Sigmoid colon (tissue), 7 donors: ENCODE results near the gene WDR90. TPM values are rescaled to one million over a fixed set of nuclear protein-coding genes. Genes with fewer than 3 reads are reported as not detected.

Experiments
- DNase-seq: peaks from one replicate; pipeline ENCODE4 v3.0.0-alpha.2; 2019
- H3K27ac ChIP-seq, 4 donors: fragments of 200-600 bp; sonication (generic); one replicate each; pipeline ENCODE4 v1.5.1; 2016 to 2019; ENCODE audit warnings: mild to moderate bottlenecking in 1 of 4
- H3K27me3 ChIP-seq, 3 donors: fragments of 200-600 bp; sonication (generic); one replicate each; pipeline ENCODE4 v1.5.1; 2019; ENCODE audit warnings: mild to moderate bottlenecking in 1 of 3
- H3K36me3 ChIP-seq, 4 donors: fragments of 200-600 bp; sonication (generic); one replicate each; pipeline ENCODE4 v1.5.1; 2016 to 2019
- H3K4me1 ChIP-seq, 4 donors: fragments of 200-600 bp; sonication (generic); one replicate each; pipeline ENCODE4 v1.5.1; 2017 to 2019
- H3K4me3 ChIP-seq, 4 donors: fragments of 200-600 bp; sonication (generic); one replicate each; pipeline ENCODE4 v1.5.1; 2017 to 2019; ENCODE audit warnings: mild to moderate bottlenecking in 2 of 4, moderate library complexity in 1 of 4
- H3K9me3 ChIP-seq, 4 donors: fragments of 200-600 bp in 3 of 4; sonication (generic) in 3 of 4; one replicate each; pipeline versions ENCODE4 v1.5.1 to v1.6.1; 2013 to 2019
- EP300 ChIP-seq, 4 donors: sonication (generic); formaldehyde crosslinking; IDR thresholded peaks; one replicate each; pipeline ENCODE4 v1.6.1; 2017; ENCODE audit warnings: antibody characterized with exemption in 4 of 4
- POLR2A ChIP-seq, 2 donors: fragments of 450-650 bp; IDR thresholded peaks; one replicate each; pipeline ENCODE4 v1.6.1; 2016; ENCODE audit warnings: antibody characterized with exemption in 2 of 2, mild to moderate bottlenecking in 2 of 2, moderate library complexity in 2 of 2
- POLR2AphosphoS5 ChIP-seq, 4 donors: sonication (generic); formaldehyde crosslinking; IDR thresholded peaks; one replicate each; pipeline ENCODE4 v1.6.1; 2017; ENCODE audit warnings: antibody characterized with exemption in 4 of 4
- WGBS, 2 donors: extraction: QIAGEN DNeasy Blood & Tissue Kit; methylation state at CpG; one replicate each; pipeline ENCODE4 v1.1.7; 2013; 5-methylcytosine and 5-hydroxymethylcytosine counted together
- intact Hi-C: fragments of 100-400 bp; cut with DNase I; formaldehyde crosslinking; loops from one replicate; pipeline ENCODE4 v1.15.1; 2023
- polyA plus RNA-seq, 3 donors: library from polyadenylated mRNA; stranded (reverse); fragments of 200-250 nt; gene quantifications; one replicate each; pipeline ENCODE4 v1.2.3, GENCODE V29; 2013
- total RNA-seq, 4 donors: library from RNA; depleted of rRNA; stranded (reverse); fragments of >200 nt; gene quantifications; one replicate each; pipeline ENCODE4 v1.1.0, GENCODE V29; 2016
- TF ChIP-seq, protein P1 (sequence below), 4 experiments: fragments of 450-650 bp in 3 of 4; fragments of 200-600 bp in 1 of 4; IDR thresholded peaks; one replicate each; pipeline ENCODE4 v1.5.1; 2016 to 2019; ENCODE audit warnings: antibody characterized with exemption in 4 of 4, mild to moderate bottlenecking in 3 of 4, moderate library complexity in 2 of 4
- donor health status: healthy with polysubstance abuse.
- donor health status: Bipolar disorder and iron deficiency.
- donor health status: healthy.

The WDR90 gene
- total and polyA plus RNA-seq, 7 donors = 5.4 to 49.0 (median 10.3) TPM

DNA sequence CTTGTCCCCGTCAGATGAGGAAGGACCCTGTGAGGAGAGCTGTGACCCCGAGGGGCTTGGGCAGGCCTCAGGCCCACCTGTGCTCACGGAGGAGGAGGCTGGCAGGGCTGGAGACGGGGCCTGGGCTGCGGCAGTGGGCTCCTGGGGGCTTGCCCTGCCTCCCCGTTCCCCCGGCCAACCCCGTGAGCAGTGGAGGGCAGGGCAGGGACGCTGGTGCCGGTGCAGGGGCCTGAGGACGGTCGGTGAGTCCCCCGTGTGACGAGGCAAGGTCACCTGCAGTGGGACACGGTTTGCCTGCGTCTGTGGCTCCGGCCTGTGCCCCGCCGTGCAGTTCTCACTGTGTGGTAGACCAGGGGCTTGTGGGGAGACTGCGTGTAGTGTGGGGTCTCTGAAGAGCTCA is 10.5 kb downstream of the WDR90 start:
- intact Hi-C loops = loop anchor here (1.0 to 10.0 kb wide), 4 partner anchors 17 to 275 kb away; partner anchors contain the start of genes CAPN15 and PGAP6
- peak overlapping the region in 1 of 4 donors; percentile 71 for H3K27ac ChIP-seq

DNA sequence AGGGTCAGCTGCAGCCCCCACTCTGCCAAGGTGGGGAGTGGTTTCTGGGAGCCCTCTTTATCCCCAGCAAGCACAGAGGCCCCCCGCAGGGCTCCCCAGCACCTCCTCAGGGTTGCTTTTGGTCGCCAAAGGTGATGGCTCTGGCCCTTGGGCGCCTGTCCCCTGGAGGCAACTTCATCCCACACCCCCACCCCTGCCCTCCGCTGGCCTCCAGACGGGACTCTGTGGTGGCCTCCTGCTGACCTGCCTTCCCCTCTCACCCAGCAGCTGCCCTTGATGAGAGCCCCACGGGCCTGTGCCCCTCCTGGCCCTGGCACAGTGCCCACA is 10.9 kb downstream of the WDR90 start:
- no peak for DNase-seq
- H3K4me3 ChIP-seq = peak overlapping the region in 3 of 4 donors; percentile 24 to 39 (median 38)
- no peaks in the 10 kb centered on the region for H3K27me3 ChIP-seq
- H3K36me3 ChIP-seq = peaks cover 0 to 30% (median 3%) of the 10 kb centered on the region in 4 donors
- H3K4me1 ChIP-seq = peaks cover 0 to 19% (median 14%) of the 10 kb centered on the region in 4 donors
- no peaks in the 10 kb centered on the region for H3K9me3 ChIP-seq
- intact Hi-C loops = loop anchor here (1.0 to 10.0 kb wide), 4 partner anchors 18 to 275 kb away; partner anchors contain the start of genes CAPN15 and PGAP6
- WGBS, 2 donors = 61 to 64% methylated on average over 6 of the region's 6 CpGs
- TF ChIP-seq, protein P1, sequence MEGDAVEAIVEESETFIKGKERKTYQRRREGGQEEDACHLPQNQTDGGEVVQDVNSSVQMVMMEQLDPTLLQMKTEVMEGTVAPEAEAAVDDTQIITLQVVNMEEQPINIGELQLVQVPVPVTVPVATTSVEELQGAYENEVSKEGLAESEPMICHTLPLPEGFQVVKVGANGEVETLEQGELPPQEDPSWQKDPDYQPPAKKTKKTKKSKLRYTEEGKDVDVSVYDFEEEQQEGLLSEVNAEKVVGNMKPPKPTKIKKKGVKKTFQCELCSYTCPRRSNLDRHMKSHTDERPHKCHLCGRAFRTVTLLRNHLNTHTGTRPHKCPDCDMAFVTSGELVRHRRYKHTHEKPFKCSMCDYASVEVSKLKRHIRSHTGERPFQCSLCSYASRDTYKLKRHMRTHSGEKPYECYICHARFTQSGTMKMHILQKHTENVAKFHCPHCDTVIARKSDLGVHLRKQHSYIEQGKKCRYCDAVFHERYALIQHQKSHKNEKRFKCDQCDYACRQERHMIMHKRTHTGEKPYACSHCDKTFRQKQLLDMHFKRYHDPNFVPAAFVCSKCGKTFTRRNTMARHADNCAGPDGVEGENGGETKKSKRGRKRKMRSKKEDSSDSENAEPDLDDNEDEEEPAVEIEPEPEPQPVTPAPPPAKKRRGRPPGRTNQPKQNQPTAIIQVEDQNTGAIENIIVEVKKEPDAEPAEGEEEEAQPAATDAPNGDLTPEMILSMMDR (IDR thresholded peaks at IDR 0.05) = no peak
- no peak for TF ChIP-seq POLR2A (IDR thresholded peaks at IDR 0.05)
- no peak for TF ChIP-seq EP300 (IDR thresholded peaks at IDR 0.05)
- no peak for TF ChIP-seq POLR2AphosphoS5 (IDR thresholded peaks at IDR 0.05)
- H3K27ac ChIP-seq = peak overlapping the region; percentile 71 to 87 (median 84)

More for the DNA sequence above, 10.5 kb downstream of the WDR90 start:
- Histone ChIP-seq H3K4me3 (no peak overlapping the region), H3K36me3 (peaks cover 0 to 35% (median 3%) of the 10 kb centered on the region in 4 donors), H3K27me3 (no peaks in the 10 kb centered on the region), H3K4me1 (peaks cover 0 to 19% (median 14%) of the 10 kb centered on the region in 4 donors), H3K9me3 (no peaks in the 10 kb centered on the region)
- WGBS, 2 donors = 87 to 92% methylated on average over 20 of the region's 20 CpGs
- DNase-seq = no peak
- TF ChIP-seq POLR2AphosphoS5 (IDR thresholded peaks at IDR 0.05) = no peak
- TF ChIP-seq, protein P1 (IDR thresholded peaks at IDR 0.05) = no peak
- no peak for TF ChIP-seq POLR2A (IDR thresholded peaks at IDR 0.05)
- TF ChIP-seq EP300 (IDR thresholded peaks at IDR 0.05) = no peak

DNA sequence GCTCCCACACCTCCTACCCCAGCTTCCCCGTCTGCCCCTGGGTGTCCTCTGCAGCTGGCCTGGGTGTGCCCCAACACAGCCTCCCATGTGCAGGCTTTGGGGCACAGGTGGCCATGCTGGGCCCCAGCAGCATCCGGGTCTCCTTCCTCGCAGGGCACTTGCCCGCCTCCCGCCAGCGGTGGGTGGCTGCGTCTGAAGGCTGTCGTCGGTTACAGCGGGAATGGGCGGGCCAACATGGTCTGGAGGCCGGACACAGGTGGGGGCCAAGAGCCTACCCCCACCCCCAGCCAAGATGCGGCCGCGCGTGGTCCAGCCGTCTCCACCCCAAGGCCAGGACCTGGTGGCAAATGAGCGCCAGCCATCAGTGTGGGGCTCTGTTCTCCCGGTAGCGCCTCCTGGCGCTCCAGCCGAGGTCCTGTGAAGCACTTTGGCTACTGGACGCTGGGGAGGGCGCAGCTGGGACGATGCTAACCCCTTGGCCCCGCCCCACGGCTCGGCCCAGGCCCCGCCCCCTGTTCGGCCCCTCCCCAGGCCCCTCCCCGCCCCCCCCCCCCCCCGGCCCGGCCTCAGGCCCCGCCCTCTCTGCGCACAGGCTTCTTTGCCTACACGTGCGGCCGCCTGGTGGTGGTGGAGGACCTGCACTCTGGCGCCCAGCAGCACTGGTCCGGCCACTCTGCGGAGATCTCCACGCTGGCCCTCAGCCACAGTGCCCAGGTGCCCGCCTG is 11.5 kb downstream of the WDR90 start:
- WGBS, 2 donors = 8 to 20% methylated on average over 38 to 41 of the region's 43 CpGs
- Histone ChIP-seq H3K27me3 (no peaks in the 10 kb centered on the region), H3K27ac (peak overlapping the region; percentile 75 to 87 (median 84)), H3K36me3 (peaks cover 0 to 25% (median 3%) of the 10 kb centered on the region in 4 donors), H3K4me1 (peaks cover 0 to 19% (median 14%) of the 10 kb centered on the region in 4 donors), H3K9me3 (no peaks in the 10 kb centered on the region), H3K4me3 (peak overlapping the region in 3 of 4 donors; percentile 24 to 39 (median 38))
- TF ChIP-seq POLR2A (IDR thresholded peaks at IDR 0.05) (no peak), EP300 (IDR thresholded peaks at IDR 0.05) (no peak), POLR2AphosphoS5 (IDR thresholded peaks at IDR 0.05) (peak; percentile 38 to 73 (median 42))
- TF ChIP-seq, protein P1 (IDR thresholded peaks at IDR 0.05) = peak; percentile 47 to 74 (median 63)
- intact Hi-C loops = loop anchor here (1.0 to 10.0 kb wide), 4 partner anchors 18 to 276 kb away; partner anchors contain the start of genes CAPN15 and PGAP6
- DNase-seq = peak; percentile 96

GRCh38 chr16:661184-661821 is 12.1 kb downstream of the WDR90 start:
- DNase-seq = no peak
- Histone ChIP-seq H3K4me3 (peak overlapping the region in 1 of 4 donors; percentile 39), H3K27me3 (no peaks in the 10 kb centered on the region), H3K36me3 (peaks cover 0 to 23% (median 3%) of the 10 kb centered on the region in 4 donors), H3K9me3 (no peaks in the 10 kb centered on the region), H3K4me1 (peaks cover 0 to 19% (median 14%) of the 10 kb centered on the region in 4 donors), H3K27ac (peak overlapping the region; percentile 75 to 87 (median 84))
- TF ChIP-seq POLR2AphosphoS5 (IDR thresholded peaks at IDR 0.05) = no peak
- TF ChIP-seq, protein P1 (IDR thresholded peaks at IDR 0.05) = peak in 2 of 4 experiments; percentile 2 to 41
- 45 to 70% methylated on average over 35 of the region's 35 CpGs for WGBS, 2 donors
- intact Hi-C loops = loop anchor here (2.0 to 10.0 kb wide), 3 partner anchors 73 to 277 kb away; partner anchors contain the start of genes CAPN15 and PGAP6
